Measurements from ENCODE around the gene UBA1.
"Not testable (repeated sequence)": the region's sequence is repeated elsewhere in the genome, so short reads cannot be mapped to it uniquely, and the experiment has no call there.

UBA1 gene

GRCh38 chrX:47244676-47245075 is 51.0 kb downstream of the UBA1 start:
- no peak for TF ChIP-seq CTCF (IDR thresholded peaks at IDR 0.05; ENCODE audit: insufficient read depth, missing control alignments)
- FAIRE-seq (no peak), DNase-seq (ENCODE audit: insufficient read length, low spot score) (no peak)

GRCh38 chrX:47245156-47245555 is 51.5 kb downstream of the UBA1 start:
- no peak for TF ChIP-seq CTCF (IDR thresholded peaks at IDR 0.05; ENCODE audit: insufficient read depth, missing control alignments)
- DNase-seq (ENCODE audit: insufficient read length, low spot score): no peak
- no peak for FAIRE-seq

GRCh38 chrX:47247206-47247998 is 53.8 kb downstream of the UBA1 start:
- DNase-seq (ENCODE audit: insufficient read length, low spot score): no peak
- TF ChIP-seq CTCF (IDR thresholded peaks at IDR 0.05; ENCODE audit: insufficient read depth, missing control alignments): no peak
- no peak for FAIRE-seq

- TF ChIP-seq CTCF (IDR thresholded peaks at IDR 0.05; ENCODE audit: insufficient read depth, missing control alignments): no peak
- no peak for FAIRE-seq
- DNase-seq (ENCODE audit: insufficient read length, low spot score): no peak
Observed at GRCh38 chrX:47247999-47248320, 54.3 kb downstream of the UBA1 start.

GRCh38 chrX:47248576-47248975 is 54.9 kb downstream of the UBA1 start:
- no peak for TF ChIP-seq CTCF (IDR thresholded peaks at IDR 0.05; ENCODE audit: insufficient read depth, missing control alignments)
- DNase-seq (ENCODE audit: insufficient read length, low spot score) (no peak), FAIRE-seq (no peak)

GRCh38 chrX:47250017-47250347 is 56.4 kb downstream of the UBA1 start:
- TF ChIP-seq CTCF (IDR thresholded peaks at IDR 0.05; ENCODE audit: insufficient read depth, missing control alignments): no peak
- no peak for FAIRE-seq
- DNase-seq (ENCODE audit: insufficient read length, low spot score): no peak

GRCh38 chrX:47257620-47258019 is 64.0 kb downstream of the UBA1 start:
- not testable (repeated sequence) for DNase-seq (ENCODE audit: insufficient read length, low spot score); FAIRE-seq

Data from D721Med (cell line).